ENCODE measurements around the gene ZAR1. TPM values are rescaled to one million over a fixed set of nuclear protein-coding genes. Genes with fewer than 3 reads are reported as not detected.

Gene ZAR1
- total and polyA plus RNA-seq, 9 of the 15 experiments (the other 6 are each of a cell fraction or from before 2014, with no cell fraction given), result 0.07 to 0.84 (median 0.28) TPM; not detected in 1

GRCh38 chr4:48538358-48538757, 48.3 kb downstream of the ZAR1 start (continued):
- TF ChIP-seq AFF1 (IDR thresholded peaks at IDR 0.05; ENCODE audit: low read depth in 1 of 2, partially characterized antibody in 2 of 2), result no peak
- no peak for TF ChIP-seq MLX (CRISPR knock-in tag; conservative IDR thresholded peaks at IDR 0.05)
- no peak for TF ChIP-seq ZNF444 (CRISPR knock-in tag; IDR thresholded peaks at IDR 0.05)
- no peak for TF ChIP-seq NR2C1 (IDR thresholded peaks at IDR 0.05)
- TF ChIP-seq NR2C1 (tag; IDR thresholded peaks at IDR 0.05), result no peak
- TF ChIP-seq ZBTB2 (IDR thresholded peaks at IDR 0.05), result no peak
- no peak for TF ChIP-seq E2F4 (CRISPR knock-in tag; IDR thresholded peaks at IDR 0.05; ENCODE audit: low read depth)
- no peak for TF ChIP-seq NCOR1 (IDR thresholded peaks at IDR 0.05)
- TF ChIP-seq ZNF384 (IDR thresholded peaks at IDR 0.05; ENCODE audit: low read depth, low read length), result no peak
- TF ChIP-seq ZC3H4 (CRISPR knock-in tag; IDR thresholded peaks at IDR 0.05; ENCODE audit: borderline replicate concordance), result no peak
- no peak for TF ChIP-seq ZBTB34 (CRISPR knock-in tag; IDR thresholded peaks at IDR 0.05)
- TF ChIP-seq PATZ1 (CRISPR knock-in tag; IDR thresholded peaks at IDR 0.05; ENCODE audit: borderline replicate concordance), result no peak
- no peak for TF ChIP-seq NR4A1 (CRISPR knock-in tag; IDR thresholded peaks at IDR 0.05)
- no peak for TF ChIP-seq NR4A1 (tag; IDR thresholded peaks at IDR 0.05)
- TF ChIP-seq MNT (conservative IDR thresholded peaks at IDR 0.05), result no peak

Measured in K562 (cell line).